ENCODE measurements around the gene CDH1. TPM values are rescaled to one million over a fixed set of nuclear protein-coding genes. Genes with fewer than 3 reads are reported as not detected.

Gene CDH1
- total and polyA plus RNA-seq, 12 donors = 0.01 to 0.82 (median 0.34) TPM; not detected in 7

DNA sequence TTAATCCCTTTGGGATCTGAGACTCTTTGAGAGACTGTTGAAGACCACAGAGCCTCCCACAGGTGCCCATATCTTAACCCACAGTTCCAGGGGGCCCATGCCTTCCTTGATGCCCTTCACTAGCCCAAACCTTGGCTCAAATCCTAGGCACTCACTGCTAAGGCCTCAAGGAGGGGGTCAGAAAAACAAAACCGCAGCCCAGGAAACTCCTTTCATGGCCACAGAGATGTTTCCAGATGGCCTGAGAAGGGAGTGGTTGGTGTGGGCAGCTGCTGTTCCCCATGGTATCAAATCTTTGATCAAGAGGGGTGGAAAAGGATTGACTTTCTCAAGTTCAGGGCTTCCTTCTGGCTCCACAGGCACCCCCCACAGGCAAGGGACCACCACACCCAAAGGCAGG lies 44.7 kb downstream of the CDH1 start:
- 55 to 58% methylated on average over 1 of the region's 1 CpG for WGBS, 2 donors
- ATAC-seq = no peak

DNA sequence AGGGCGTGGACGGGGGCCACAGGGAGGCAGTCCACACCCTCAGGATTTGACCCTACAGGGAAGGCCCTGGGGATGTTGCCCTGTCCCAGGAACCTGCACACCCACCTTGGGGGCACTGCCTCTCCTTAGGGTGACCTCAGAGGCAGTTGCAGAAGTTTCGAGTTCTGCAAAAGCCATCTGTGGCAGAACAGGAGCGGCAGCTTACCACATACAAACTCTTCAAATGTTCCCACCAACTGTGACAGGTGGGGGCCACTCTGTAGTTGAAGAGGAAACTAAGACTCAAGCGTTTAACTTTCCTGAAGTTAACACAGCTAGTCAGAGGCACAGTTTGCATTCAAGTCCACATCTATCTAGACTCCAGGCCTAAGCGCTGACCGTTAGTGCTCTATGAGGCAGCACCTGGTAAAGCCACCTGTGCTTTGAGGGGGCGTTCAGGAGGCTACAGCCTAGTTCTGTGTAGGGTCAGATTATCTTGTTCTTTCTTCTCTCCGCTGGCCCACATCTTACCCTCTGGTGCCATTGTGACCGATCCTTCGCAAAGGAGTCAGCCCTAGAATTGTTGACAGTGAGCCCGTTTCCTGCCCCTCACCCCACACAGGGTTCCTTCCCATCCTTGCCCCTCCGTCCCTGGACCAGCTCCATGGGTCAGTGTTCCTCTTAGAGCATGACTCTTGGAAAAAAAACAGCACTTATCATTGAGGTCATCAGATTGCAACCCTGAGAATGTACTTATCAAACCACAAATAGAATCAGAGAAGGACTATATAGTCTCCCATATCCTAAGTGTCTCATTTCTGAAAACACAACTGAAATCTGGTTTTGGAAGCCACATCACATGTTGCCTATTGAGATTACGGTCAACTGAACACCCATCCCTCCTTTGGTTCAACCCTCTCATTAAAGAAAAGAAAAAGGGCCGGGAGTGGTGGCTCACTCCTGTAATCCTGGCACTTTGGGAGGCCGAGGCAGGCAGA lies 45.4 kb downstream of the CDH1 start:
- no peaks in the 10 kb centered on the region for H3K36me3 ChIP-seq
- H3K27me3 ChIP-seq = peaks cover 0 to 17% (median 0%) of the 10 kb centered on the region in 7 donors
- WGBS, 2 donors = 80 to 83% methylated on average over 16 of the region's 16 CpGs
- TF ChIP-seq, protein P1, sequence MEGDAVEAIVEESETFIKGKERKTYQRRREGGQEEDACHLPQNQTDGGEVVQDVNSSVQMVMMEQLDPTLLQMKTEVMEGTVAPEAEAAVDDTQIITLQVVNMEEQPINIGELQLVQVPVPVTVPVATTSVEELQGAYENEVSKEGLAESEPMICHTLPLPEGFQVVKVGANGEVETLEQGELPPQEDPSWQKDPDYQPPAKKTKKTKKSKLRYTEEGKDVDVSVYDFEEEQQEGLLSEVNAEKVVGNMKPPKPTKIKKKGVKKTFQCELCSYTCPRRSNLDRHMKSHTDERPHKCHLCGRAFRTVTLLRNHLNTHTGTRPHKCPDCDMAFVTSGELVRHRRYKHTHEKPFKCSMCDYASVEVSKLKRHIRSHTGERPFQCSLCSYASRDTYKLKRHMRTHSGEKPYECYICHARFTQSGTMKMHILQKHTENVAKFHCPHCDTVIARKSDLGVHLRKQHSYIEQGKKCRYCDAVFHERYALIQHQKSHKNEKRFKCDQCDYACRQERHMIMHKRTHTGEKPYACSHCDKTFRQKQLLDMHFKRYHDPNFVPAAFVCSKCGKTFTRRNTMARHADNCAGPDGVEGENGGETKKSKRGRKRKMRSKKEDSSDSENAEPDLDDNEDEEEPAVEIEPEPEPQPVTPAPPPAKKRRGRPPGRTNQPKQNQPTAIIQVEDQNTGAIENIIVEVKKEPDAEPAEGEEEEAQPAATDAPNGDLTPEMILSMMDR (IDR thresholded peaks at IDR 0.05) = no peak
- intact Hi-C loops (cut with DNase I) = no loop called here
- H3K4me1 ChIP-seq = no peaks in the 10 kb centered on the region
- DNase-seq = no peak
- no peak overlapping the region for H3K4me3 ChIP-seq
- no peak overlapping the region for H3K27ac ChIP-seq
- peaks cover 0 to 7% (median 0%) of the 10 kb centered on the region in 11 donors for H3K9me3 ChIP-seq
- ATAC-seq = no peak

More for the DNA sequence above, 44.7 kb downstream of the CDH1 start:
- no peak overlapping the region for H3K4me3 ChIP-seq
- no peak for DNase-seq
- H3K9me3 ChIP-seq = peaks cover 0 to 7% (median 0%) of the 10 kb centered on the region in 11 donors
- TF ChIP-seq, protein P1 (IDR thresholded peaks at IDR 0.05) = no peak
- H3K27ac ChIP-seq = no peak overlapping the region
- intact Hi-C loops (cut with DNase I) = no loop called here
- no peaks in the 10 kb centered on the region for H3K4me1 ChIP-seq
- H3K27me3 ChIP-seq = peaks cover 0 to 17% (median 0%) of the 10 kb centered on the region in 7 donors
- no peaks in the 10 kb centered on the region for H3K36me3 ChIP-seq

DNA sequence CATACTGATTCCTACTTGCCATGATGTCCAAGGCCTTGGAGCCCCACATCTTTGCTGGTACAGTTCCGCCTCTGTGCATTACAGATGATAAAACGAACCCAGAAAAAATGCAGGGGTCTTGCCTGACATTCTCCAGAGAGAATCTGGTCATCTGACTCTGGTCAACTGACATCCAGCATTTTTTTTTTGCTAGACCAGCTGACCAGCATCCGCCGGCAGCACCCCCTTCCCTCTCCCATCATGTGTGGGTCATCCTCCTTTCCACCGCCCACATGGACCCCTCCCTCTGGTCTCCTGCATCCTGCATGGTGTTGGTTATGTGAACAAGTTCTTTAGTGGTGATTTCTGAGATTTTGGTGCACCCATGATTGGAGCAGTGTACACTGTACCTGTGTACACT lies 47.1 kb downstream of the CDH1 start:
- Histone ChIP-seq H3K4me1 (no peaks in the 10 kb centered on the region), H3K36me3 (no peaks in the 10 kb centered on the region), H3K9me3 (peaks cover 0 to 7% (median 0%) of the 10 kb centered on the region in 11 donors), H3K27ac (no peak overlapping the region), H3K27me3 (peaks cover 0 to 17% (median 2%) of the 10 kb centered on the region in 7 donors), H3K4me3 (no peak overlapping the region)
- WGBS, 2 donors = 73 to 78% methylated on average over 5 of the region's 5 CpGs
- ATAC-seq (no peak), DNase-seq (no peak)
- intact Hi-C loops (cut with DNase I) = no loop called here
- TF ChIP-seq, protein P1 (IDR thresholded peaks at IDR 0.05) = no peak

DNA sequence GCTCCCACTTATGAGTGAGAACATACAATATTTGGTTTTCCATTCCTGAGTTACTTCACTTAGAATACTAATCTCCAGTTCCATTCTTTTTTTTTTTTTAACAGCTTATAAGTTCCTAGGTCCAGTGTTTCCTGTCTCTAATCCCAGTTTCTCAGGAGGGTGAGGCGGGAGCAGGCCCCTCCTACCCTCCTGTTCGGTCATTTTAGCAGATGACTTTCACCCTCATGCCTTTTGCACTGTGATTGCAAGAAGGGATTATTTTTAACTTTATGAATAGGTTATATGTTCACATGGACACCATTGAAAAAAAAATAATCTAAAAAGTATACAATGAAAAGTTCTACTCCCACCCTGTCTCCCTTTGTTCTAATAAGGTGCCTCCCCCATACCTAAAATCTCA lies 47.6 kb downstream of the CDH1 start:
- Histone ChIP-seq H3K27me3 (peaks cover 0 to 22% (median 3%) of the 10 kb centered on the region in 7 donors), H3K27ac (no peak overlapping the region), H3K9me3 (peaks cover 0 to 7% (median 0%) of the 10 kb centered on the region in 11 donors), H3K4me3 (no peak overlapping the region), H3K4me1 (peaks cover 0 to 1% (median 0%) of the 10 kb centered on the region in 9 donors), H3K36me3 (no peaks in the 10 kb centered on the region)
- intact Hi-C loops (cut with DNase I) = no loop called here
- no peak for ATAC-seq
- WGBS, 2 donors = 84 to 92% methylated on average over 2 of the region's 2 CpGs
- TF ChIP-seq, protein P1 (IDR thresholded peaks at IDR 0.05) = no peak
- no peak for DNase-seq

Data from heart right ventricle (tissue), 16 donors.